Tibial artery (tissue), 4 donors: Measurements from ENCODE around the gene PAM.
"Not testable (repeated sequence)": the region's sequence is repeated elsewhere in the genome, so short reads cannot be mapped to it uniquely, and the experiment has no call there.

Source experiments
- DNase-seq, 2 donors: peaks; one replicate each; pipeline ENCODE4 v3.0.0-alpha.2; 2019
- H3K27ac ChIP-seq, 2 donors: fragments of 200-600 bp; sonication (generic) in 1 of 2; 1 replicate in 1 of 2; 2 replicates in 1 of 2; pipeline ENCODE4 v1.5.1; 2018 to 2019; ENCODE audit warnings: mild to moderate bottlenecking in 1 of 2
- H3K27me3 ChIP-seq, 2 donors: fragments of 200-600 bp; sonication (generic) in 1 of 2; one replicate each; pipeline versions ENCODE4 v1.5.1 to v1.6.0; 2016 to 2019
- H3K36me3 ChIP-seq, 3 donors: fragments of 200-600 bp; sonication (generic) in 2 of 3; one replicate each; pipeline ENCODE4 v1.5.1; 2016 to 2019; ENCODE audit warnings: mild to moderate bottlenecking in 2 of 3
- H3K4me1 ChIP-seq, 4 donors: fragments of 200-600 bp; sonication (generic) in 2 of 4; 1 replicate in 3 of 4; 2 replicates in 1 of 4; pipeline ENCODE4 v1.5.1; 2016 to 2019
- H3K4me3 ChIP-seq, 2 donors: fragments of 200-600 bp; sonication (generic) in 1 of 2; 1 replicate in 1 of 2; 2 replicates in 1 of 2; pipeline ENCODE4 v1.5.1; 2018 to 2019; ENCODE audit warnings: mild to moderate bottlenecking in 2 of 2
- H3K9me3 ChIP-seq, 3 donors: fragments of 200-600 bp; sonication (generic) in 1 of 3; one replicate each; pipeline ENCODE4 v1.5.1; 2016 to 2019
- CTCF ChIP-seq, 2 experiments: fragments of 200-600 bp in 1 of 2; fragments of 450-650 bp in 1 of 2; IDR thresholded peaks; one replicate each; pipeline ENCODE4 v1.5.1; 2017 to 2019; ENCODE audit warnings: antibody characterized with exemption in 2 of 2, mild to moderate bottlenecking in 1 of 2, moderate library complexity in 1 of 2
- intact Hi-C: fragments of 100-400 bp; cut with DNase I; formaldehyde crosslinking; loops from one replicate; pipeline ENCODE4 v1.15.0; 2023; ENCODE audit warnings: low total_unique reads

PAM gene

GRCh38 chr5:102747386-102748166 is 7.5 kb upstream of the PAM start:
- TF ChIP-seq CTCF (IDR thresholded peaks at IDR 0.05): no peak
- no peak for DNase-seq
- H3K9me3 ChIP-seq: no peaks in the 10 kb centered on the region
- intact Hi-C loops: no loop called here
- no peak overlapping the region for H3K27ac ChIP-seq
- H3K4me1 ChIP-seq: no peaks in the 10 kb centered on the region
- no peaks in the 10 kb centered on the region for H3K27me3 ChIP-seq
- no peaks in the 10 kb centered on the region for H3K36me3 ChIP-seq
- no peak overlapping the region for H3K4me3 ChIP-seq

GRCh38 chr5:102749416-102750030 is 5.6 kb upstream of the PAM start:
- H3K9me3 ChIP-seq: no peaks in the 10 kb centered on the region
- H3K27ac ChIP-seq: no peak overlapping the region
- TF ChIP-seq CTCF (IDR thresholded peaks at IDR 0.05): no peak
- H3K27me3 ChIP-seq: no peaks in the 10 kb centered on the region
- no peak overlapping the region for H3K4me3 ChIP-seq
- no peak for DNase-seq
- intact Hi-C loops: no loop called here
- peaks cover 0 to 7% (median 5%) of the 10 kb centered on the region in 4 donors for H3K4me1 ChIP-seq
- no peaks in the 10 kb centered on the region for H3K36me3 ChIP-seq

- Histone ChIP-seq H3K9me3 (no peaks in the 10 kb centered on the region), H3K27me3 (no peaks in the 10 kb centered on the region), H3K36me3 (no peaks in the 10 kb centered on the region), H3K4me3 (no peak overlapping the region), H3K4me1 (peaks cover 0 to 7% (median 5%) of the 10 kb centered on the region in 4 donors), H3K27ac (no peak overlapping the region)
- DNase-seq: no peak
- intact Hi-C loops: no loop called here
- no peak for TF ChIP-seq CTCF (IDR thresholded peaks at IDR 0.05)
These were observed 4.8 kb upstream of the PAM start for GRCh38 chr5:102750151-102750834.

GRCh38 chr5:102751903-102752376 is 3.2 kb upstream of the PAM start:
- H3K4me3 ChIP-seq, H3K9me3 ChIP-seq, H3K27ac ChIP-seq, intact Hi-C loops, H3K27me3 ChIP-seq, DNase-seq, H3K36me3 ChIP-seq: not testable (repeated sequence)
- peaks cover 0 to 15% (median 12%) of the 10 kb centered on the region in 4 donors for H3K4me1 ChIP-seq

GRCh38 chr5:102753889-102754766 is 977 bp upstream of the PAM start:
- DNase-seq: peak in 1 of 2 donors; percentile 74
- no peaks in the 10 kb centered on the region for H3K36me3 ChIP-seq
- no peaks in the 10 kb centered on the region for H3K27me3 ChIP-seq
- H3K4me1 ChIP-seq: peaks cover 0 to 36% (median 24%) of the 10 kb centered on the region in 4 donors
- no peaks in the 10 kb centered on the region for H3K9me3 ChIP-seq
- TF ChIP-seq CTCF (IDR thresholded peaks at IDR 0.05): no peak
- peak overlapping the region; percentile 95 to 96 for H3K4me3 ChIP-seq
- intact Hi-C loops: no loop called here
- H3K27ac ChIP-seq: peak overlapping the region; percentile 96 to 97
